Cardiac fibroblast (primary cell): Measurements from ENCODE around the gene DMWD.
A peak's percentile ranks its signal among the peaks of the same experiment; 100 is the strongest.
"Not testable (repeated sequence)": the region's sequence is repeated elsewhere in the genome, so short reads cannot be mapped to it uniquely, and the experiment has no call there.

Source experiments
- DNase-seq, 2 donors: peaks; one replicate each; pipeline versions ENCODE4 v3.0.0 to v3.0.0-alpha.2; 2010; ENCODE audit warnings: low read depth in 2 of 2
- H3K4me3 ChIP-seq, 2 donors: replicated peaks in 1 of 2; 1 replicate in 1 of 2; 2 replicates in 1 of 2; pipeline ENCODE4 v1.5.1; 2011; ENCODE audit warnings: low read depth in 2 of 2, low read length in 2 of 2, mild to moderate bottlenecking in 2 of 2, moderate library complexity in 1 of 2
- TF ChIP-seq, protein P1 (sequence below): IDR thresholded peaks from one replicate; pipeline ENCODE4 v1.5.1; 2011; ENCODE audit warnings: low read depth, mild to moderate bottlenecking, low read length, inconsistent platforms

Gene DMWD

DNA sequence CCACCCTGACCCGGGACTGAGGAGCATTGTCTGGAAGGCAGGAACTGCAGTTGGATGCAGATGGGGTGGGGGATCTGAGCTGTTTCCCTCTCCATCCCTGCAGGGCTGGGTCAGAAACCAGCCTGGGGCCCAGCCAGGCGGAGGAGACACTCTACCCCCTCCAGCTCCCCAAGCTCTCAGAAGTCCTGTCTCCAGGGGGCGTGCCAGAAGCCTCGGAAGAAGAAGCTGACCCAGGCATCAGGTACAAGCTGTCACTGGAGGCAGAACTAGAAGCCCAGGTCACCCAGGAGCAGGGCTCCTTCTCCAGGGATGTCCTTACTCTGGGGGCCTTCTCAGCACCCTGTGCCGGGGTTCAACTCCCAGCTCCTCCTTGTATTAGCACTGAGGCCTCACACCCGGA, 39.1 kb downstream of the DMWD start:
- no peak for DNase-seq
- TF ChIP-seq, protein P1, sequence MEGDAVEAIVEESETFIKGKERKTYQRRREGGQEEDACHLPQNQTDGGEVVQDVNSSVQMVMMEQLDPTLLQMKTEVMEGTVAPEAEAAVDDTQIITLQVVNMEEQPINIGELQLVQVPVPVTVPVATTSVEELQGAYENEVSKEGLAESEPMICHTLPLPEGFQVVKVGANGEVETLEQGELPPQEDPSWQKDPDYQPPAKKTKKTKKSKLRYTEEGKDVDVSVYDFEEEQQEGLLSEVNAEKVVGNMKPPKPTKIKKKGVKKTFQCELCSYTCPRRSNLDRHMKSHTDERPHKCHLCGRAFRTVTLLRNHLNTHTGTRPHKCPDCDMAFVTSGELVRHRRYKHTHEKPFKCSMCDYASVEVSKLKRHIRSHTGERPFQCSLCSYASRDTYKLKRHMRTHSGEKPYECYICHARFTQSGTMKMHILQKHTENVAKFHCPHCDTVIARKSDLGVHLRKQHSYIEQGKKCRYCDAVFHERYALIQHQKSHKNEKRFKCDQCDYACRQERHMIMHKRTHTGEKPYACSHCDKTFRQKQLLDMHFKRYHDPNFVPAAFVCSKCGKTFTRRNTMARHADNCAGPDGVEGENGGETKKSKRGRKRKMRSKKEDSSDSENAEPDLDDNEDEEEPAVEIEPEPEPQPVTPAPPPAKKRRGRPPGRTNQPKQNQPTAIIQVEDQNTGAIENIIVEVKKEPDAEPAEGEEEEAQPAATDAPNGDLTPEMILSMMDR = no peak

DNA sequence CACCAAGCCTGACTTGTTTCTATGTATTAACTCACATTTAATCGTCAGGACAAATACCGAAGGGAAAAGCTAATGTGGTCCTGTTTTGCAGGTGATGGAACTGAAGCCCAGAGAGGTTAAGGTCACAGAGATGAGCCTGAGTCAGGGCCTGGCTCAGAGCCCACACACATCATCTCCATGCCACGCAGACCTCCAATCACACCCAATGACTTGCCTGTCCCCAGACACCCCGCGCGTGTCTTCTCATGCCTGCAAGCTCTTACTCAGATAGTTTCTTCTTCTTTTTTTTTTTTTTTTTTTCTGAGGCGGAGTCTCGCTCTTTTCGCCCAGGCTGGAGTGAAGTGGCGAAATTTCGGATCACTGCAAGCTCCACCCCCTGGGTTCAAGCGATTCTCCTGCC, 40.0 kb downstream of the DMWD start:
- peak in 1 of 2 donors; percentile 76 for DNase-seq
- TF ChIP-seq, protein P1 = no peak
- no peak overlapping the region for H3K4me3 ChIP-seq

More for the DNA sequence above, 39.1 kb downstream of the DMWD start:
- no peak overlapping the region for H3K4me3 ChIP-seq

DNA sequence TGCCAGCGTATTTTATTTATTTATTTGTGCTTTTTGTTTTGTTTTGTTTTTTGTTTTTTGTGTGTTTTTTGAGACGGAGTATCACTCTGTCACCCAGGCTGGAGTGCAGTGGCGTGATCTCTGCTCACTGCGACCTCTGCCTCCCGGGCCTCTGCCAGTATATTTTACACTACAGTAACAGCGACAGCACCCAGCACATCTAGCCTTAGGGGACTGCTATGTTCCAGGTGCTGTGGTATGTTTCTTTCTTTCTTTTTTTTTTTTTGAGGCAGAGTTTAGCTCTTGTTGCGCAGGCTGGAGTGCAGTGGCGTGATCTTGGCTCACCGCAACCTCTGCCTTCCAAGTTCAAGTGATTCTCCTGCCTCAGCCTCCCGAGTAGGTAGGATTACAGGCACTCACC, 41.2 kb downstream of the DMWD start:
- DNase-seq = not testable (repeated sequence)

DNA sequence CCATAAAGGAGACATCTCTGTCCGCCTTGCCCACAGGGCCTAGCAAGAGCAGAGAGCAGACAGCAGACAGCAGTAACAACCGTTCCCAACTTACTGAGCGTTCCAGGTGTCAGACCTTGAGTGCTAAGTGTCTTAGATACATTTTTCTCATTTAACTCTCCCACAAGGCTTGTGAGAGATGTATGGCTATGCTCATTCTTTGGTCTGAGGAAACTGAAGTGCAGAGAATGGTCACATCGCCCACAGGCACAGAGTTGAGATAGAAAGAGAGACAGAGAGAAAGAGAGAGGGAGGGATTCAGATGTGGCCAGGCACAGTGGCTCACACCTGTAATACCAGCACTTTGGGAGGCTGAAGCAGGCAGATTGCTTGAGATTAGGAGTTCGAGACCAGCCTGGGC, 45.1 kb downstream of the DMWD start:
- TF ChIP-seq, protein P1 = no peak
- no peak overlapping the region for H3K4me3 ChIP-seq
- no peak for DNase-seq

More for the DNA sequence above, 41.2 kb downstream of the DMWD start:
- not testable (repeated sequence) for H3K4me3 ChIP-seq

DNA sequence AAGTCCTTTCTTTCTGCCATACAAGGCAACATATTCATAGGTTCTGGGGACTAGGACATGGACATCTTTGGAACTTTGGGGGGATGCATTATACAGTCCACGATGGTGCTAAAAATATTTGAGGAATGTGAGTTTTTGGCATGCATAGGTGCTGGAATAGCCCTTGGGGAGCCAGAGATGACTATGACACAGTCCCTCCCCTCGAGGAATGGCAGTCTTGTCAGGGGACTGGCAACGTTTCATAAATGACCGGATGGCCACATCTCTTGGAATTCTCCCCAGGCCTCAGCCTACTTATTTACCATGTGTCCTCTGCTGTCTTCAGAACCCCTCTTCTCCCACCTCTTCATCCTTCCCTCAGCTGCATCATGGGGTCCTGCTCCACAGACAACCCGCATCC, 45.8 kb downstream of the DMWD start:
- TF ChIP-seq, protein P1 = no peak
- DNase-seq = no peak
- no peak overlapping the region for H3K4me3 ChIP-seq

DNA sequence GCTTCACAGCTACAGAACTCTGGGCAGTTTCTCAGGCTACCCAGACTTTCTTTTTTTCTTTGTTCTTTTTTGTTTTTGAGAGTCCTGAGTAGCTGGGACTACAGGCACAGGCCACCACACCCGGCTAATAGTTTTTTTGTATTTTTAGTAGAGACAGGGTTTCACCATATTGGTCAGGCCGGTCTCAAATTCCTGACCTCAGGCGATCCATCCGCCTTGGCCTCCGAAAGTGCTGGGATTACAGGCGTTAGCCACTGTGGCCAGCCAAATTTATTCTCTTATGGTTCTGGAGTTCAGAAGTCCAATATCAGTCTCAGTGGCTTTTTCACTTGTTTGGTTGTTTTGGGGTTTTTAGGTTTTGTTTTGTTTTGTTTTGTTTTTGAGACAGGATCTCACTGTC, 47.0 kb downstream of the DMWD start:
- TF ChIP-seq, protein P1 = no peak
- no peak overlapping the region for H3K4me3 ChIP-seq
- DNase-seq = no peak

DNA sequence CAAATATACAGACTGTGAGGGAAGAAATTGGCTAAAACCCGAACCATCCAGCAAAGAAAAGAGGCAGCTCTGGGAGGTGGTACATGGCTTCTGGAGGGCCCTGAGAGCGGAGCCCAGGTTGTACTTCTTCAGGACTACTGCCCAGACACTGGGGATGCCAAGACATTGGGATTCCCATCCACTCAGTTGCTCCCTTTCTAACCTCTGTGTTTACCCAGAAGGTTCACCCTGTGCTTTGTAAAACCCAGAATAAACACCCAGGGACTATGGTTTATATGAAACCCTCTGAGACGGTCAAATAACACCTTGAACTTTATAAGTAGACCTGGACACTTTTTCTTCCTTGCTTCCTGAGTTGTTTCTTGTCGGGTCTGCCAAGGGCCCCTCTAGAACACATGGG, 49.7 kb downstream of the DMWD start:
- TF ChIP-seq, protein P1 = no peak
- DNase-seq = no peak
- no peak overlapping the region for H3K4me3 ChIP-seq
